Liver (tissue), 9 donors: ENCODE results near the gene ITGA11. TPM values are rescaled to one million over a fixed set of nuclear protein-coding genes. Genes with fewer than 3 reads are reported as not detected.

Source experiments
- DNase-seq: peaks from one replicate; pipeline ENCODE4 v3.0.0-alpha.2; 2017; ENCODE audit warnings: low spot score
- H3K27ac ChIP-seq, 2 donors: one replicate each; pipeline ENCODE4 v1.7.0; 2013; ENCODE audit warnings: inconsistent platforms in 2 of 2, low read length in 2 of 2, control low read depth in 1 of 2, low read depth in 1 of 2, mild to moderate bottlenecking in 1 of 2
- H3K27me3 ChIP-seq, 4 donors: one replicate each; pipeline versions ENCODE4 v1.6.1 to v1.7.0; 2013; ENCODE audit warnings: low read length in 3 of 4, inconsistent platforms in 1 of 4, mild to moderate bottlenecking in 1 of 4, moderate library complexity in 1 of 4; ENCODE audit not compliant: control insufficient read depth in 4 of 4, insufficient read depth in 4 of 4
- H3K36me3 ChIP-seq, 4 donors: one replicate each; pipeline versions ENCODE4 v1.6.1 to v1.7.0; 2013; ENCODE audit warnings: low read length in 3 of 4, mild to moderate bottlenecking in 3 of 4, low read depth in 1 of 4, moderate library complexity in 1 of 4; ENCODE audit not compliant: control insufficient read depth in 4 of 4, insufficient read depth in 3 of 4
- H3K4me1 ChIP-seq, 4 donors: one replicate each; pipeline versions ENCODE4 v1.6.1 to v1.7.0; 2013; ENCODE audit warnings: low read length in 3 of 4, mild to moderate bottlenecking in 3 of 4, moderate library complexity in 1 of 4; ENCODE audit not compliant: control insufficient read depth in 4 of 4, insufficient read depth in 4 of 4
- H3K4me3 ChIP-seq, 3 donors: one replicate each; pipeline versions ENCODE4 v1.6.1 to v1.7.0; 2013; ENCODE audit warnings: low read length in 3 of 3, control low read depth in 1 of 3, low read depth in 1 of 3, mild to moderate bottlenecking in 1 of 3
- H3K9ac ChIP-seq, 2 donors: one replicate each; pipeline ENCODE4 v1.7.0; 2013; ENCODE audit warnings: low read length in 2 of 2, mild to moderate bottlenecking in 2 of 2, moderate library complexity in 2 of 2, control low read depth in 1 of 2, low read depth in 1 of 2
- H3K9me3 ChIP-seq, 4 donors: one replicate each; pipeline versions ENCODE4 v1.6.1 to v1.7.0; 2013; ENCODE audit warnings: low read length in 3 of 4; ENCODE audit not compliant: control insufficient read depth in 4 of 4
- ATF3 ChIP-seq: IDR thresholded peaks from 2 replicates; pipeline ENCODE4 v1.6.1; 2016; ENCODE audit warnings: antibody characterized with exemption
- CTCF ChIP-seq: fragments of 150-350 bp; IDR thresholded peaks from 2 replicates; pipeline ENCODE4 v1.5.1; 2017; ENCODE audit warnings: improper control_type of control experiment, low read depth, low read length; ENCODE audit not compliant: missing input control
- EGR1 ChIP-seq, 2 donors: IDR thresholded peaks; 2 replicates each; pipeline ENCODE4 v1.6.1; 2016 to 2018; ENCODE audit warnings: antibody characterized with exemption in 2 of 2, low read depth in 2 of 2
- FOXA1 ChIP-seq: IDR thresholded peaks from 2 replicates; pipeline ENCODE4 v1.6.1; 2016; ENCODE audit warnings: antibody characterized with exemption
- FOXA2 ChIP-seq: IDR thresholded peaks from 2 replicates; pipeline ENCODE4 v1.6.1; 2016; ENCODE audit warnings: antibody characterized with exemption
- GABPA ChIP-seq, 2 donors: IDR thresholded peaks in 1 of 2; conservative IDR thresholded peaks in 1 of 2; 2 replicates each; pipeline ENCODE4 v1.6.1; 2016; ENCODE audit warnings: antibody characterized with exemption in 2 of 2, mild to moderate bottlenecking in 1 of 2, moderate library complexity in 1 of 2
- HNF4A ChIP-seq, 2 donors: conservative IDR thresholded peaks; 2 replicates each; pipeline ENCODE4 v1.6.1; 2016; ENCODE audit warnings: antibody characterized with exemption in 2 of 2, mild to moderate bottlenecking in 2 of 2
- HNF4G ChIP-seq: IDR thresholded peaks from 2 replicates; pipeline ENCODE4 v1.6.1; 2016; ENCODE audit warnings: antibody characterized with exemption
- JUND ChIP-seq, 2 donors: IDR thresholded peaks; 2 replicates each; pipeline ENCODE4 v1.6.1; 2016; ENCODE audit warnings: antibody characterized with exemption in 2 of 2
- MAX ChIP-seq: IDR thresholded peaks from 2 replicates; pipeline ENCODE4 v1.6.1; 2016; ENCODE audit warnings: antibody characterized with exemption
- RAD21 ChIP-seq, 2 donors: IDR thresholded peaks; 2 replicates each; pipeline ENCODE4 v1.6.1; 2016; ENCODE audit warnings: antibody characterized with exemption in 2 of 2, mild to moderate bottlenecking in 2 of 2
- REST ChIP-seq: IDR thresholded peaks from 2 replicates; pipeline ENCODE4 v1.6.1; 2016; ENCODE audit warnings: antibody characterized with exemption, mild to moderate bottlenecking
- RXRA ChIP-seq, 2 donors: IDR thresholded peaks; 2 replicates each; pipeline ENCODE4 v1.6.1; 2017 to 2018; ENCODE audit warnings: antibody characterized with exemption in 2 of 2, mild to moderate bottlenecking in 1 of 2
- SP1 ChIP-seq: IDR thresholded peaks from 2 replicates; pipeline ENCODE4 v1.6.1; 2018; ENCODE audit warnings: antibody characterized with exemption, mild to moderate bottlenecking
- TAF1 ChIP-seq: conservative IDR thresholded peaks from 2 replicates; pipeline ENCODE4 v1.6.1; 2016; ENCODE audit warnings: antibody characterized with exemption, mild to moderate bottlenecking
- ZBTB33 ChIP-seq: IDR thresholded peaks from 2 replicates; pipeline ENCODE4 v1.6.1; 2016; ENCODE audit warnings: antibody characterized with exemption
- WGBS: extraction: QIAGEN DNeasy Blood & Tissue Kit; methylation state at CpG from one replicate; pipeline ENCODE4 v1.1.7; 2013; 5-methylcytosine and 5-hydroxymethylcytosine counted together
- polyA plus RNA-seq, 2 donors: library from polyadenylated mRNA; stranded (reverse) in 1 of 2; unstranded in 1 of 2; fragments of 200-250 nt in 1 of 2; fragments of >200 nt in 1 of 2; fragmentation: Nextera tagmentation in 1 of 2; extraction: Ambion mirVana in 1 of 2; gene quantifications; one replicate each; pipeline versions ENCODE4 v1.2.1 to v1.2.3, GENCODE V29; 2013 to 2015
- total RNA-seq, 2 donors: library from RNA; depleted of rRNA; stranded (reverse); fragments of >200 nt; gene quantifications; one replicate each; pipeline ENCODE4 v1.2.3, GENCODE V29; 2014
- donor health status: healthy.
- donor health status: healthy.
- donor health status: healthy.
- donor health status: healthy.
- donor health status: healthy.

ITGA11 gene
- total and polyA plus RNA-seq, 4 donors, result 0.32 to 1.0 (median 0.67) TPM

GRCh38 chr15:68312701-68313204 is 119.2 kb downstream of the ITGA11 start:
- TF ChIP-seq HNF4A (conservative IDR thresholded peaks at IDR 0.05) (no peak), TAF1 (no peak), FOXA1 (no peak), SP1 (no peak), JUND (IDR thresholded peaks at IDR 0.05) (no peak), GABPA (IDR thresholded peaks at IDR 0.05 in 1 of 2, conservative IDR thresholded peaks at IDR 0.05 in 1 of 2) (no peak), CTCF (no peak), RXRA (IDR thresholded peaks at IDR 0.05) (no peak), EGR1 (IDR thresholded peaks at IDR 0.05; ENCODE audit: low read depth in 2 of 2) (no peak), MAX (no peak), HNF4G (no peak), REST (no peak), ZBTB33 (no peak)
- Histone ChIP-seq H3K36me3 (no peaks in the 10 kb centered on the region), H3K9me3 (no peaks in the 10 kb centered on the region), H3K27me3 (no peaks in the 10 kb centered on the region), H3K4me1 (peaks cover 4 to 8% (median 6%) of the 10 kb centered on the region in 4 donors), H3K4me3 (no peak overlapping the region), H3K27ac (no peak overlapping the region), H3K9ac (no peak overlapping the region)
- DNase-seq, result peak; percentile 22
- WGBS, result 91% methylated on average over 18 of the region's 18 CpGs

GRCh38 chr15:68311859-68312557 is 120.0 kb downstream of the ITGA11 start:
- peaks cover 4 to 8% (median 6%) of the 10 kb centered on the region in 4 donors for H3K4me1 ChIP-seq
- H3K27me3 ChIP-seq, result no peaks in the 10 kb centered on the region
- 94% methylated on average over 3 of the region's 3 CpGs for WGBS
- no peaks in the 10 kb centered on the region for H3K9me3 ChIP-seq
- no peak overlapping the region for H3K4me3 ChIP-seq
- H3K27ac ChIP-seq, result no peak overlapping the region
- DNase-seq, result peak; percentile 13
- H3K9ac ChIP-seq, result no peak overlapping the region
- no peaks in the 10 kb centered on the region for H3K36me3 ChIP-seq
- TF ChIP-seq RXRA (IDR thresholded peaks at IDR 0.05) (no peak), ZBTB33 (no peak), RAD21 (IDR thresholded peaks at IDR 0.05) (no peak), ATF3 (no peak), MAX (no peak), GABPA (IDR thresholded peaks at IDR 0.05 in 1 of 2, conservative IDR thresholded peaks at IDR 0.05 in 1 of 2) (no peak), EGR1 (IDR thresholded peaks at IDR 0.05; ENCODE audit: low read depth in 2 of 2) (no peak), JUND (IDR thresholded peaks at IDR 0.05) (no peak), REST (no peak), TAF1 (no peak), FOXA2 (no peak), SP1 (no peak)
